Hepatocyte (in vitro differentiated cells): ENCODE results near the gene MBD3L1.

Source experiments
- CTCF ChIP-seq: fragments of 200-600 bp; sonication (generic); IDR thresholded peaks from 2 replicates; pipeline ENCODE4 v1.5.1; 2016; ENCODE audit warnings: antibody characterized with exemption, mild to moderate bottlenecking; ENCODE audit not compliant: poor library complexity
- EZH2 ChIP-seq: fragments of 200-600 bp; sonication (generic); IDR thresholded peaks from 2 replicates; pipeline ENCODE4 v1.6.1; 2016; ENCODE audit warnings: antibody characterized with exemption, mild to moderate bottlenecking, borderline replicate concordance
- EZH2phosphoT487 ChIP-seq: fragments of 200-600 bp; sonication (generic); IDR thresholded peaks from one replicate; pipeline ENCODE4 v1.6.1; 2018; ENCODE audit warnings: antibody characterized with exemption, mild to moderate bottlenecking, low read depth, moderate library complexity; ENCODE audit not compliant: unreplicated experiment, severe bottlenecking

- no peak for TF ChIP-seq EZH2
- no peak for TF ChIP-seq CTCF
- TF ChIP-seq EZH2phosphoT487, result no peak
These were observed 395 bp upstream of the MBD3L1 start for GRCh38 chr19:8831832-8832131.
